HEK293 (cell line): ENCODE measurements around the gene PSORS1C2.

Source experiments
- CTCF ChIA-PET: fragments of 350-600 bp; formaldehyde crosslinking; extraction: SDS; loops from one replicate; lab custom pipeline; 2021; ENCODE audit warnings: antibody characterized with exemption; lab: Yijun Ruan, JAX
- POLR2A ChIA-PET: fragments of 300-600 bp; formaldehyde crosslinking; extraction: SDS; loops from one replicate; lab custom pipeline; 2020; ENCODE audit warnings: antibody characterized with exemption, inconsistent platforms; lab: Yijun Ruan, JAX
- H3K27ac ChIP-seq: fragments of 200-500 bp; sonication (Bioruptor generic); 2 replicates; pipeline ENCODE4 v1.5.1; 2014; ENCODE audit warnings: low read depth, low read length, control low read depth, inconsistent platforms; ENCODE audit errors: extremely low read depth
- H3K36me3 ChIP-seq, 2 experiments: fragments of 200-500 bp in 1 of 2; sonication (Bioruptor generic) in 1 of 2; 1 replicate in 1 of 2; 2 replicates in 1 of 2; pipeline ENCODE4 v1.5.1; 2014 to 2017; ENCODE audit warnings: inconsistent platforms in 2 of 2, low read length in 2 of 2; ENCODE audit not compliant: control insufficient read depth in 2 of 2, insufficient read depth in 1 of 2
- H3K4me1 ChIP-seq: fragments of 200-500 bp; sonication (Bioruptor generic); 2 replicates; pipeline ENCODE4 v1.5.1; 2014; ENCODE audit warnings: mild to moderate bottlenecking, low read length, inconsistent platforms; ENCODE audit not compliant: control insufficient read depth, insufficient read depth
- H3K4me3 ChIP-seq: 2 replicates; pipeline ENCODE4 v1.5.1; 2011; ENCODE audit warnings: low read depth, mild to moderate bottlenecking, control low read depth, low read length, moderate library complexity
- H3K9me3 ChIP-seq: fragments of 200-500 bp; sonication (Bioruptor generic); 2 replicates; pipeline ENCODE4 v1.5.1; 2014; ENCODE audit warnings: low read depth, low read length, inconsistent platforms; ENCODE audit not compliant: control insufficient read depth, insufficient read depth
- GLIS2 ChIP-seq: fragments of 450-650 bp; formaldehyde crosslinking; IDR thresholded peaks from 2 replicates; pipeline ENCODE4 v1.5.1; 2016; ENCODE audit warnings: missing biosample characterization, missing genetic modification characterization
- HOXA7 ChIP-seq: sonication (generic); formaldehyde crosslinking; IDR thresholded peaks from 2 replicates; pipeline ENCODE4 v1.8.1; 2022; ENCODE audit warnings: missing genetic modification reagents, borderline replicate concordance
- KLF16 ChIP-seq: fragments of 450-650 bp; formaldehyde crosslinking; IDR thresholded peaks from 2 replicates; pipeline ENCODE4 v1.5.1; 2017; ENCODE audit warnings: missing biosample characterization, missing genetic modification characterization
- MYNN ChIP-seq: fragments of 450-650 bp; formaldehyde crosslinking; IDR thresholded peaks from 2 replicates; pipeline ENCODE4 v1.5.1; 2016; ENCODE audit warnings: missing biosample characterization, missing genetic modification characterization, borderline replicate concordance
- REPIN1 ChIP-seq: fragments of 450-650 bp; formaldehyde crosslinking; IDR thresholded peaks from 2 replicates; pipeline ENCODE4 v1.5.1; 2017; ENCODE audit warnings: missing biosample characterization, missing genetic modification characterization, low read depth
- SCRT1 ChIP-seq: fragments of 450-650 bp; formaldehyde crosslinking; IDR thresholded peaks from 2 replicates; pipeline ENCODE4 v1.5.1; 2016; ENCODE audit warnings: missing biosample characterization, missing genetic modification characterization, borderline replicate concordance
- SP7 ChIP-seq: fragments of 450-650 bp; formaldehyde crosslinking; IDR thresholded peaks from 2 replicates; pipeline ENCODE4 v1.5.1; 2016; ENCODE audit warnings: missing biosample characterization, missing genetic modification characterization
- YY1 ChIP-seq: fragments of 450-650 bp; formaldehyde crosslinking; IDR thresholded peaks from 2 replicates; pipeline ENCODE4 v1.5.1; 2018; ENCODE audit warnings: missing biosample characterization, missing genetic modification characterization
- ZBTB10 ChIP-seq: fragments of 450-650 bp; formaldehyde crosslinking; IDR thresholded peaks from 2 replicates; pipeline ENCODE4 v1.5.1; 2016; ENCODE audit warnings: missing biosample characterization, missing genetic modification characterization
- ZBTB48 ChIP-seq: fragments of 450-650 bp; formaldehyde crosslinking; IDR thresholded peaks from 2 replicates; pipeline ENCODE4 v1.5.1; 2016; ENCODE audit warnings: missing biosample characterization, missing genetic modification characterization
- ZIC2 ChIP-seq: fragments of 450-650 bp; formaldehyde crosslinking; IDR thresholded peaks from 2 replicates; pipeline ENCODE4 v1.5.1; 2016; ENCODE audit warnings: missing biosample characterization, missing genetic modification characterization
- ZNF114 ChIP-seq: fragments of 450-650 bp; formaldehyde crosslinking; IDR thresholded peaks from 2 replicates; pipeline ENCODE4 v1.5.0; 2017; ENCODE audit warnings: missing biosample characterization, missing genetic modification characterization
- ZNF146 ChIP-seq: fragments of 450-650 bp; formaldehyde crosslinking; IDR thresholded peaks from 2 replicates; pipeline ENCODE4 v1.5.1; 2016; ENCODE audit warnings: missing biosample characterization, missing genetic modification characterization
- ZNF18 ChIP-seq: fragments of 450-650 bp; formaldehyde crosslinking; IDR thresholded peaks from 2 replicates; pipeline ENCODE4 v1.5.1; 2016; ENCODE audit warnings: missing biosample characterization, missing genetic modification characterization
- ZNF280D ChIP-seq: fragments of 450-650 bp; formaldehyde crosslinking; IDR thresholded peaks from 2 replicates; pipeline ENCODE4 v1.5.1; 2016; ENCODE audit warnings: missing biosample characterization, missing genetic modification characterization
- ZNF335 ChIP-seq: fragments of 450-650 bp; formaldehyde crosslinking; conservative IDR thresholded peaks from 2 replicates; pipeline ENCODE4 v1.5.1; 2016; ENCODE audit warnings: missing biosample characterization, missing genetic modification characterization
- ZNF341 ChIP-seq: fragments of 450-650 bp; formaldehyde crosslinking; IDR thresholded peaks from 2 replicates; pipeline ENCODE4; 2016; ENCODE audit warnings: low read depth, missing biosample characterization, missing genetic modification characterization
- ZNF398 ChIP-seq: fragments of 450-650 bp; formaldehyde crosslinking; IDR thresholded peaks from 2 replicates; pipeline ENCODE4 v1.5.1; 2017; ENCODE audit warnings: missing biosample characterization, missing genetic modification characterization
- ZNF48 ChIP-seq: fragments of 450-650 bp; formaldehyde crosslinking; IDR thresholded peaks from 2 replicates; pipeline ENCODE4 v1.5.1; 2016; ENCODE audit warnings: missing biosample characterization, missing genetic modification characterization
- ZNF600 ChIP-seq: fragments of 450-650 bp; formaldehyde crosslinking; IDR thresholded peaks from 2 replicates; pipeline ENCODE4 v1.5.1; 2016; ENCODE audit warnings: missing biosample characterization, missing genetic modification characterization
- ZNF610 ChIP-seq: fragments of 450-650 bp; formaldehyde crosslinking; IDR thresholded peaks from 2 replicates; pipeline ENCODE4 v1.5.1; 2016; ENCODE audit warnings: missing biosample characterization, missing genetic modification characterization, borderline replicate concordance
- ZNF768 ChIP-seq: fragments of 450-650 bp; formaldehyde crosslinking; IDR thresholded peaks from 2 replicates; pipeline ENCODE4 v1.5.1; 2018; ENCODE audit warnings: missing biosample characterization, mild to moderate bottlenecking, missing genetic modification characterization
- ZNF843 ChIP-seq: fragments of 450-650 bp; formaldehyde crosslinking; IDR thresholded peaks from 2 replicates; pipeline ENCODE4 v1.5.1; 2016; ENCODE audit warnings: missing biosample characterization, missing genetic modification characterization

PSORS1C2 gene

GRCh38 chr6:31158140-31158862, 19.4 kb upstream of the PSORS1C2 start, which contains the start of gene TCF19 (continued):
- no peak for TF ChIP-seq ZNF18 (tag by site-specific recombination)
- no peak for TF ChIP-seq ZNF610

- Histone ChIP-seq H3K9me3 (no peaks in the 10 kb centered on the region), H3K27ac (peak within 1 kb of the TSS; percentile 70), H3K4me3 (peak within 1 kb of the TSS; percentile 68), H3K4me1 (peaks cover 9% of the 10 kb centered on the region)
- CTCF ChIA-PET: interaction anchor here (1.0 to 1.4 kb wide), 5 partner anchors 12 to 39 kb away, joined by 3 to 5 read pairs (median 4); no protein-coding TSS in a partner anchor
- POLR2A ChIA-PET: interaction anchor here (1.0 to 1.6 kb wide), 7 partner anchors 12 to 209 kb away, joined by 3 to 7 read pairs (median 4); partner anchors contain the start of gene HLA-B
- TF ChIP-seq YY1 (tag by site-specific recombination) (no peak), ZNF341 (tag by site-specific recombination) (peak; percentile 49), ZNF280D (tag by site-specific recombination) (no peak), ZNF768 (no peak), ZNF335 (tag by site-specific recombination) (peak; percentile 20), ZNF398 (tag by site-specific recombination) (peak; percentile 36; the same call in 1 of the 2 replicates), REPIN1 (tag by site-specific recombination) (no peak), KLF16 (tag by site-specific recombination) (peak; percentile 32; the same call in 1 of the 2 replicates), HOXA7 (no peak), ZNF610 (no peak), ZNF146 (tag by site-specific recombination) (no peak), SP7 (tag by site-specific recombination) (0 out of 2 replicates have a peak, but pooled peaks have one; percentile 4), GLIS2 (tag by site-specific recombination) (peak; percentile 95), ZNF114 (tag by site-specific recombination) (no peak), ZBTB10 (tag by site-specific recombination) (peak; percentile 53; the same call in 1 of the 2 replicates), ZNF843 (tag by site-specific recombination) (0 out of 2 replicates have a peak, but pooled peaks have one; percentile 23), ZIC2 (peak; percentile 36), SCRT1 (tag by site-specific recombination) (no peak), ZBTB48 (tag by site-specific recombination) (peak; percentile 96), ZNF600 (tag by site-specific recombination) (peak; percentile 69), MYNN (tag by site-specific recombination) (no peak), ZNF48 (no peak)
- TF ChIP-seq, all 188 proteins: peak for 11
- H3K36me3 ChIP-seq: peaks cover 29 to 62% of the 10 kb centered on the region in 2 experiments
Observed at GRCh38 chr6:31157513-31158139, 18.8 kb upstream of the PSORS1C2 start, which contains the start of gene CCHCR1. TSS of gene CCHCR1 (minus strand) at chr6:31157802. CDS start at chr6:31157600, 202 bp downstream.
